Measurements from ENCODE around the gene MRPL55. TPM values are rescaled to one million over a fixed set of nuclear protein-coding genes. Genes with fewer than 3 reads are reported as not detected.

The MRPL55 gene
- total RNA-seq, 1 experiment from 2014 or later = 57.1 TPM

GRCh38 chr1:228148935-228149405, 39.9 kb upstream of the MRPL55 start:
- Histone ChIP-seq H3K9me3 (ENCODE audit: control insufficient read depth in 1 of 2, insufficient read depth in 1 of 2, low read depth in 1 of 2, low read length in 2 of 2) (no peaks in the 10 kb centered on the region), H3K4me3 (replicated peaks in 1 of 2; ENCODE audit: low read depth in 1 of 2, low read length in 2 of 2) (no peak overlapping the region), H4K20me1 (ENCODE audit: insufficient read depth) (no peaks in the 10 kb centered on the region), H3K4me1 (ENCODE audit: control insufficient read depth in 1 of 2, insufficient read depth in 2 of 2, low read length in 2 of 2) (no peaks in the 10 kb centered on the region), H3K27me3 (ENCODE audit: insufficient read depth, low read length) (no peaks in the 10 kb centered on the region), H3K36me3 (ENCODE audit: control insufficient read depth in 1 of 2, insufficient read depth in 2 of 2, low read length in 2 of 2) (0 out of 4 replicates have a peak, but pooled peaks cover 0 to 6% of the 10 kb centered on the region in 2 experiments), H2AFZ (ENCODE audit: low read depth, low read length, poor library complexity, severe bottlenecking) (no peak overlapping the region), H3K79me2 (ENCODE audit: insufficient read depth, low read length) (peaks cover 20% of the 10 kb centered on the region), H3K9ac (ENCODE audit: low read length) (no peak overlapping the region), H3K9me2 (ENCODE audit: insufficient read depth) (no peaks in the 10 kb centered on the region), H3K27ac (ENCODE audit: low read depth, low read length) (no peak overlapping the region), H3K4me2 (ENCODE audit: low read length) (no peak overlapping the region)
- POLR2A ChIA-PET = no interaction called here
- BruUV-seq (replicated peaks) = no TSS peak
- DNase-seq (ENCODE audit: low read depth, low spot score) (no peak), ATAC-seq (peak; percentile 8; the same call in 1 of the 2 replicates)
- RAD21 ChIA-PET (ENCODE audit: low non-redundant PET in 1 of 2, low total read pairs in 2 of 2, uncharacterized antibody in 2 of 2, unreplicated experiment in 2 of 2) = no interaction called here
- CTCF ChIA-PET = no interaction called here
- TF ChIP-seq POLR2A (IDR thresholded peaks at IDR 0.05; ENCODE audit: borderline replicate concordance, extremely low read depth, insufficient read depth, insufficient read length) (no peak), ZNF274 (IDR thresholded peaks at IDR 0.05; ENCODE audit: low read depth, low read length) (no peak), SIN3A (IDR thresholded peaks at IDR 0.05; ENCODE audit: low read depth) (no peak), ATF3 (IDR thresholded peaks at IDR 0.05) (no peak), ELF1 (IDR thresholded peaks at IDR 0.05; ENCODE audit: borderline replicate concordance, low read depth) (no peak), YY1 (IDR thresholded peaks at IDR 0.05; ENCODE audit: extremely low read depth, insufficient replicate concordance, low read depth, low read length) (no peak), SRF (IDR thresholded peaks at IDR 0.05; ENCODE audit: low read depth) (no peak), CBX3 (IDR thresholded peaks at IDR 0.05; ENCODE audit: low read depth) (no peak), RAD21 (IDR thresholded peaks at IDR 0.05; ENCODE audit: low read depth) (no peak), POLR2AphosphoS5 (IDR thresholded peaks at IDR 0.05; ENCODE audit: low read depth, low read length) (no peak), SP1 (IDR thresholded peaks at IDR 0.05; ENCODE audit: low read depth) (no peak), FOSL1 (IDR thresholded peaks at IDR 0.05; ENCODE audit: low read depth) (no peak), ZFX (IDR thresholded peaks at IDR 0.05) (no peak), MAX (IDR thresholded peaks at IDR 0.05) (no peak), CEBPB (IDR thresholded peaks at IDR 0.05; ENCODE audit: low read depth) (no peak), EGR1 (IDR thresholded peaks at IDR 0.05; ENCODE audit: low read depth) (no peak), TCF7L2 (IDR thresholded peaks at IDR 0.05; ENCODE audit: borderline replicate concordance, extremely low read depth, insufficient read depth, insufficient read length) (no peak), JUND (IDR thresholded peaks at IDR 0.05) (no peak), REST (IDR thresholded peaks at IDR 0.05; ENCODE audit: low read depth) (no peak)
- TF ChIP-seq, protein P1, sequence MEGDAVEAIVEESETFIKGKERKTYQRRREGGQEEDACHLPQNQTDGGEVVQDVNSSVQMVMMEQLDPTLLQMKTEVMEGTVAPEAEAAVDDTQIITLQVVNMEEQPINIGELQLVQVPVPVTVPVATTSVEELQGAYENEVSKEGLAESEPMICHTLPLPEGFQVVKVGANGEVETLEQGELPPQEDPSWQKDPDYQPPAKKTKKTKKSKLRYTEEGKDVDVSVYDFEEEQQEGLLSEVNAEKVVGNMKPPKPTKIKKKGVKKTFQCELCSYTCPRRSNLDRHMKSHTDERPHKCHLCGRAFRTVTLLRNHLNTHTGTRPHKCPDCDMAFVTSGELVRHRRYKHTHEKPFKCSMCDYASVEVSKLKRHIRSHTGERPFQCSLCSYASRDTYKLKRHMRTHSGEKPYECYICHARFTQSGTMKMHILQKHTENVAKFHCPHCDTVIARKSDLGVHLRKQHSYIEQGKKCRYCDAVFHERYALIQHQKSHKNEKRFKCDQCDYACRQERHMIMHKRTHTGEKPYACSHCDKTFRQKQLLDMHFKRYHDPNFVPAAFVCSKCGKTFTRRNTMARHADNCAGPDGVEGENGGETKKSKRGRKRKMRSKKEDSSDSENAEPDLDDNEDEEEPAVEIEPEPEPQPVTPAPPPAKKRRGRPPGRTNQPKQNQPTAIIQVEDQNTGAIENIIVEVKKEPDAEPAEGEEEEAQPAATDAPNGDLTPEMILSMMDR (IDR thresholded peaks at IDR 0.05 in 2 of 3, conservative IDR thresholded peaks at IDR 0.05 in 1 of 3; ENCODE audit: borderline replicate concordance in 1 of 3, insufficient read depth in 1 of 3, low read depth in 2 of 3, low read length in 2 of 3) = no peak
- intact Hi-C loops (cut with micrococcal nuclease) = no loop called here

Data from HCT116 (cell line).